GM12801 (cell line): ENCODE measurements around the gene NFATC1.

ENCODE experiments used
- CTCF ChIP-seq: IDR thresholded peaks from one replicate; pipeline ENCODE4 v1.5.1; 2011; ENCODE audit warnings: control low read depth; ENCODE audit not compliant: insufficient read length; ENCODE audit errors: extremely low read depth

NFATC1 gene

GRCh38 chr18:79458131-79458838 is 62.6 kb downstream of the NFATC1 start:
- no peak for TF ChIP-seq CTCF

- no peak for TF ChIP-seq CTCF
Measured at GRCh38 chr18:79458917-79459803, 63.4 kb downstream of the NFATC1 start.

GRCh38 chr18:79459946-79460480 is 64.3 kb downstream of the NFATC1 start:
- TF ChIP-seq CTCF: no peak

- no peak for TF ChIP-seq CTCF
Measured at GRCh38 chr18:79460481-79461300, 65.0 kb downstream of the NFATC1 start.

GRCh38 chr18:79461627-79462026 is 65.9 kb downstream of the NFATC1 start:
- no peak for TF ChIP-seq CTCF

GRCh38 chr18:79463424-79463960 is 67.8 kb downstream of the NFATC1 start:
- no peak for TF ChIP-seq CTCF
